Natural killer cell (primary cell): ENCODE measurements around the gene ZNF618. TPM values are rescaled to one million over a fixed set of nuclear protein-coding genes. Genes with fewer than 3 reads are reported as not detected.
A peak's percentile ranks its signal among the peaks of the same experiment; 100 is the strongest.

Experiments
- ATAC-seq, 3 donors: fragments of 150-1000 bp in 2 of 3; fragments of 200-7000 bp in 1 of 3; cut with Tn5 transposase; 1 replicate in 1 of 3; 2 replicates in 2 of 3; pipeline ENCODE4 v1.10.0; 2021; ENCODE audit warnings: mild to moderate bottlenecking in 2 of 3, moderate library complexity in 2 of 3
- DNase-seq, 2 donors: peaks; one replicate each; pipeline versions ENCODE4 v3.0.0 to v3.0.0-alpha.2; 2013 to 2021; ENCODE audit warnings: mixed read lengths in 1 of 2
- H3K27ac ChIP-seq: one replicate; pipeline ENCODE4 v1.5.1; 2013; ENCODE audit warnings: mild to moderate bottlenecking, low read length
- H3K27me3 ChIP-seq: one replicate; pipeline ENCODE4 v1.6.1; 2013; ENCODE audit warnings: low read length; ENCODE audit not compliant: control insufficient read depth, insufficient read depth
- H3K36me3 ChIP-seq: one replicate; pipeline ENCODE4 v1.6.1; 2013; ENCODE audit warnings: low read length; ENCODE audit not compliant: control insufficient read depth, insufficient read depth
- H3K4me1 ChIP-seq: one replicate; pipeline ENCODE4 v1.6.1; 2013; ENCODE audit warnings: low read length; ENCODE audit not compliant: control insufficient read depth, insufficient read depth
- H3K4me3 ChIP-seq: one replicate; pipeline ENCODE4 v1.5.1; 2013; ENCODE audit warnings: low read length
- H3K9me3 ChIP-seq: one replicate; pipeline ENCODE4 v1.6.1; 2013; ENCODE audit warnings: low read length; ENCODE audit not compliant: control insufficient read depth, insufficient read depth
- H3K27ac Mint-ChIP-seq, 2 donors: one replicate each; pipeline ENCODE4 v1.8.0; 2022; ENCODE audit warnings: mild to moderate bottlenecking in 2 of 2, mixed read lengths in 2 of 2, moderate library complexity in 1 of 2
- H3K27me3 Mint-ChIP-seq, 2 donors: one replicate each; pipeline ENCODE4 v1.8.0; 2022; ENCODE audit warnings: low read depth in 2 of 2, mixed read lengths in 2 of 2
- H3K36me3 Mint-ChIP-seq: one replicate; pipeline ENCODE4 v1.8.0; 2022; ENCODE audit warnings: mixed read lengths
- H3K4me1 Mint-ChIP-seq, 2 donors: one replicate each; pipeline ENCODE4 v1.8.0; 2022; ENCODE audit warnings: mixed read lengths in 2 of 2
- H3K4me3 Mint-ChIP-seq: one replicate; pipeline ENCODE4 v1.8.0; 2022; ENCODE audit warnings: mild to moderate bottlenecking, moderate library complexity, mixed read lengths
- H3K9me3 Mint-ChIP-seq, 2 donors: one replicate each; pipeline ENCODE4 v1.8.0; 2022; ENCODE audit warnings: mixed read lengths in 2 of 2
- WGBS: methylation state at CpG from one replicate; pipeline ENCODE4 v1.1.7; 2013; ENCODE audit warnings: missing lambda C conversion rate; ENCODE audit not compliant: insufficient coverage; 5-methylcytosine and 5-hydroxymethylcytosine counted together
- intact Hi-C: fragments of 100-400 bp; cut with micrococcal nuclease; formaldehyde crosslinking; loops from one replicate; pipeline ENCODE4 v1.14.2; 2022
- total RNA-seq, 4 donors: library from RNA; stranded (reverse); fragments of 120-200 nt in 1 of 4; gene quantifications; one replicate each; pipeline versions ENCODE4 v1.2.3 to v1.2.4, GENCODE V29; 2013 to 2022
- TF ChIP-seq, protein P1 (sequence below): fragments of 200-600 bp; IDR thresholded peaks from one replicate; pipeline ENCODE4 v1.8.0; 2022; ENCODE audit warnings: antibody characterized with exemption

The ZNF618 gene
- total RNA-seq, 3 donors from 2014 or later (not counting 1 experiment from before 2014, with no cell fraction given) = 9.2 to 10.7 (median 10.0) TPM

DNA sequence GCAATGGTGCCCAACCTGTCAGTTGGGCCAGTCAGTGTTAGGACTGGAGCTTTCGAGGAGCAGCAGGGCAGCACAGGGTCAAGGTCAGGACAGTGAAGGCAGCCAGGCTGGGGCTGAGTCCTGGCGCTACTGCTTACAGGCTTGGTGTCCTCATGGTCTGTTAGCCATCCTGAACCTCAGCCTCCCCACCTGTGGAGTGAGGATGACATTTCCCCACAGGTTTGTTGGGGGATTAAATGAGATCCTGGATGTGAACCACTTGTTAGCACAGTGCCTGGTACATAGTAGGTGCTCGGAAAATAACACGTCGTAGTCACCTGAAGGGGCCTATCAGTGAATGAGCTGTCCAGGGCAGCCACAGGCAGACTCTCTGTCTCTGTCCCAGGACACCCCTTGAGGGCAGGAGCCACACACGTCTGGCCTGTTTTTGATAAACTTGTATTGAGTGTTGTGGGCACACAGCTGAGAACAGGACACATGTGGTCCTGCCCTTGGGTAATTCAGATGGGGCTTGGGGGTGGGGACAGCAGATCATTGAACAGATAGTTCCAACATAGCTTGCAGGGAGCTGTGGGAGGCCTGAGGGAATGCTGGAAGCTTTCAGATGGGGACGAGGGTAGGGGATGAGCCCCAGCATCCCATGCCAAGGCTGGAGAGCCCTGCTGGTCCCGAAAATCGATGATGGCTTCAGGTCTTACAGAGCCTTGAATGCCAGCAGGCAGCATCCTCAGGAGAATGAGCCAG, 132.7 kb downstream of the ZNF618 start:
- Mint-ChIP-seq H3K36me3 (no peaks in the 10 kb centered on the region), H3K9me3 (no peaks in the 10 kb centered on the region), H3K4me3 (no peak overlapping the region), H3K27ac (no peak overlapping the region), H3K27me3 (no peaks in the 10 kb centered on the region), H3K4me1 (no peaks in the 10 kb centered on the region)
- Histone ChIP-seq H3K27ac (no peak overlapping the region), H3K4me3 (no peak overlapping the region), H3K36me3 (no peaks in the 10 kb centered on the region), H3K27me3 (no peaks in the 10 kb centered on the region), H3K9me3 (no peaks in the 10 kb centered on the region), H3K4me1 (no peaks in the 10 kb centered on the region)
- ATAC-seq (no peak), DNase-seq (peak in 1 of 2 donors; percentile 7)
- intact Hi-C loops = no loop called here
- TF ChIP-seq, protein P1, sequence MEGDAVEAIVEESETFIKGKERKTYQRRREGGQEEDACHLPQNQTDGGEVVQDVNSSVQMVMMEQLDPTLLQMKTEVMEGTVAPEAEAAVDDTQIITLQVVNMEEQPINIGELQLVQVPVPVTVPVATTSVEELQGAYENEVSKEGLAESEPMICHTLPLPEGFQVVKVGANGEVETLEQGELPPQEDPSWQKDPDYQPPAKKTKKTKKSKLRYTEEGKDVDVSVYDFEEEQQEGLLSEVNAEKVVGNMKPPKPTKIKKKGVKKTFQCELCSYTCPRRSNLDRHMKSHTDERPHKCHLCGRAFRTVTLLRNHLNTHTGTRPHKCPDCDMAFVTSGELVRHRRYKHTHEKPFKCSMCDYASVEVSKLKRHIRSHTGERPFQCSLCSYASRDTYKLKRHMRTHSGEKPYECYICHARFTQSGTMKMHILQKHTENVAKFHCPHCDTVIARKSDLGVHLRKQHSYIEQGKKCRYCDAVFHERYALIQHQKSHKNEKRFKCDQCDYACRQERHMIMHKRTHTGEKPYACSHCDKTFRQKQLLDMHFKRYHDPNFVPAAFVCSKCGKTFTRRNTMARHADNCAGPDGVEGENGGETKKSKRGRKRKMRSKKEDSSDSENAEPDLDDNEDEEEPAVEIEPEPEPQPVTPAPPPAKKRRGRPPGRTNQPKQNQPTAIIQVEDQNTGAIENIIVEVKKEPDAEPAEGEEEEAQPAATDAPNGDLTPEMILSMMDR = no peak
- WGBS = 91% methylated on average over 9 of the region's 9 CpGs

DNA sequence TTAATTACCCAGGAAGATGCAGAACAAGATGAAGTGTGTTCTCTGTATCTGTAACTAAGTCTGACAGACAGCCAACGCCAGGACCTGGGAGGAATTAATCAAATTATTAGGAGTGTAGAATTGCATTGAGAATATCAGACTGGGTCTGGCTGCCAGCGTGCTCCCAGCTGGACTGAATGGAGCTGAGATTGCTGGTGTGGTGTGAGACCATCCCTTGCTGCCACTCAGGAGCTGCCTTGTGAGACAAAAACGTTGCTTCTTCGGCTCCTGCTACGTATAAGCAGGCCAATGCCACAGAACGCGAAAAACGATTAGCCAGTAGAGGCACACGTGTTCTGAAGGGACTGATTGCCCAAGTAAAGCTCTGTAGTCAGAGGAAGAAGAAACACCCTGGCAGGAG, 135.2 kb downstream of the ZNF618 start:
- H3K27ac ChIP-seq = no peak overlapping the region
- 88% methylated on average over 9 of the region's 9 CpGs for WGBS
- no peaks in the 10 kb centered on the region for H3K4me1 Mint-ChIP-seq
- H3K4me3 ChIP-seq = no peak overlapping the region
- no peaks in the 10 kb centered on the region for H3K36me3 Mint-ChIP-seq
- no peak for ATAC-seq
- no peak overlapping the region for H3K4me3 Mint-ChIP-seq
- no peak for DNase-seq
- intact Hi-C loops = no loop called here
- H3K36me3 ChIP-seq = no peaks in the 10 kb centered on the region
- H3K4me1 ChIP-seq = no peaks in the 10 kb centered on the region
- TF ChIP-seq, protein P1 = no peak
- no peaks in the 10 kb centered on the region for H3K9me3 ChIP-seq
- no peaks in the 10 kb centered on the region for H3K9me3 Mint-ChIP-seq
- no peaks in the 10 kb centered on the region for H3K27me3 ChIP-seq
- no peaks in the 10 kb centered on the region for H3K27me3 Mint-ChIP-seq
- no peak overlapping the region for H3K27ac Mint-ChIP-seq

GRCh38 chr9:114012126-114012525, 136.0 kb downstream of the ZNF618 start:
- Histone ChIP-seq H3K4me3 (no peak overlapping the region), H3K27me3 (no peaks in the 10 kb centered on the region), H3K36me3 (no peaks in the 10 kb centered on the region), H3K27ac (no peak overlapping the region), H3K4me1 (no peaks in the 10 kb centered on the region), H3K9me3 (no peaks in the 10 kb centered on the region)
- WGBS = 93% methylated on average over 2 of the region's 2 CpGs
- intact Hi-C loops = no loop called here
- TF ChIP-seq, protein P1 = no peak
- Mint-ChIP-seq H3K27ac (no peak overlapping the region), H3K4me1 (no peaks in the 10 kb centered on the region), H3K36me3 (no peaks in the 10 kb centered on the region), H3K4me3 (no peak overlapping the region), H3K9me3 (no peaks in the 10 kb centered on the region), H3K27me3 (no peaks in the 10 kb centered on the region)
- ATAC-seq (no peak), DNase-seq (no peak)

- no peak overlapping the region for H3K27ac Mint-ChIP-seq
- H3K36me3 Mint-ChIP-seq = no peaks in the 10 kb centered on the region
- no peaks in the 10 kb centered on the region for H3K4me1 Mint-ChIP-seq
- Histone ChIP-seq H3K9me3 (no peaks in the 10 kb centered on the region), H3K4me3 (no peak overlapping the region), H3K4me1 (no peaks in the 10 kb centered on the region), H3K27ac (no peak overlapping the region), H3K27me3 (no peaks in the 10 kb centered on the region), H3K36me3 (no peaks in the 10 kb centered on the region)
- H3K4me3 Mint-ChIP-seq = no peak overlapping the region
- intact Hi-C loops = no loop called here
- TF ChIP-seq, protein P1 = no peak
- DNase-seq (no peak), ATAC-seq (no peak)
- no peaks in the 10 kb centered on the region for H3K27me3 Mint-ChIP-seq
- H3K9me3 Mint-ChIP-seq = no peaks in the 10 kb centered on the region
Observed at GRCh38 chr9:114014044-114014443, 137.9 kb downstream of the ZNF618 start.
